ENCODE results near the gene UNC5A.

UNC5A gene

GRCh38 chr5:176847148-176847547, 36.8 kb downstream of the UNC5A start:
- no peak for DNase-seq

GRCh38 chr5:176847726-176848290, 37.4 kb downstream of the UNC5A start:
- DNase-seq = no peak

GRCh38 chr5:176848651-176849050, 38.3 kb downstream of the UNC5A start:
- DNase-seq = no peak

- DNase-seq = no peak
Measured at GRCh38 chr5:176849611-176850227, 39.4 kb downstream of the UNC5A start.

- no peak for DNase-seq
Measured at GRCh38 chr5:176850371-176851245, 40.2 kb downstream of the UNC5A start.

- no peak for DNase-seq
Measured at GRCh38 chr5:176851380-176851779, 41.0 kb downstream of the UNC5A start.

GRCh38 chr5:176851871-176852658, 41.7 kb downstream of the UNC5A start:
- no peak for DNase-seq

- DNase-seq = no peak
Measured at GRCh38 chr5:176853151-176853778, 42.9 kb downstream of the UNC5A start.

GRCh38 chr5:176854164-176854563, 43.8 kb downstream of the UNC5A start:
- DNase-seq = no peak

GRCh38 chr5:176855598-176855997, 45.2 kb downstream of the UNC5A start:
- no peak for DNase-seq

- no peak for DNase-seq
Measured at GRCh38 chr5:176856746-176857145, 46.4 kb downstream of the UNC5A start.

- no peak for DNase-seq
Measured at GRCh38 chr5:176857216-176857893, 47.0 kb downstream of the UNC5A start.

- DNase-seq = no peak
Measured at GRCh38 chr5:176857894-176858273, 47.5 kb downstream of the UNC5A start.

- DNase-seq = no peak
Measured at GRCh38 chr5:176859916-176860315, 49.6 kb downstream of the UNC5A start.

GRCh38 chr5:176860381-176860780, 50.0 kb downstream of the UNC5A start:
- no peak for DNase-seq

- no peak for DNase-seq
Measured at GRCh38 chr5:176861276-176861675, 50.9 kb downstream of the UNC5A start.

GRCh38 chr5:176862330-176862995, 52.1 kb downstream of the UNC5A start:
- DNase-seq = no peak

- no peak for DNase-seq
Measured at GRCh38 chr5:176863041-176863764, 52.8 kb downstream of the UNC5A start.

GRCh38 chr5:176863765-176864098, 53.4 kb downstream of the UNC5A start:
- no peak for DNase-seq

GRCh38 chr5:176864755-176865154, 54.4 kb downstream of the UNC5A start:
- no peak for DNase-seq

GRCh38 chr5:176865964-176866363, 55.6 kb downstream of the UNC5A start:
- DNase-seq = no peak

Data from activated CD4-positive, alpha-beta T cell treated with anti-CD3 and anti-CD28 coated beads, Interleukin-2, Interleukin-6, amounts not matched to agents 100 ng/mL and 50 ng/mL, durations not matched to agents 16 hours and 8 hours (primary cell).